ENCODE data around the gene SLC11A2.

DNA sequence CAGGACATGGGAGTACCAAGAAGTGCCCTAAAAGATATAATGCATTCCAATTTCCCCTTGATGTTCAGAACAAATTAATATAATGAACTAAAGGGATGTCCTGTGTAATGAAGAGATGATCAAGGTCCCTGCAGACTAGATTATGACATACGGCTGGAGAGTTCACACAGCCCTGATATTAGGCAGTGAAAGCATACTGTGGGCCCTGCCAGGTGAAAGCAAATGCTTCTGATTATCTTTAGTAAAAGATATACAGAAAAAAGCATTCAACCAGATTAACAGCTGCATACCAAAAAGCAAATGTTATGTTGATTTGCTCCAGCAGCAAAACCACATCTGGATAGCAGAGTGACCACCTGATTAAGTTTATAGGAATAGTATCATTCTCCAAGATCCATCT, 61.8 kb downstream of the SLC11A2 start:
- no peak for TF ChIP-seq POLR2A (IDR thresholded peaks at IDR 0.05; ENCODE audit: control extremely low read depth in 1 of 2, low read depth in 2 of 2, low read length in 2 of 2)
- no peak for TF ChIP-seq POLR2AphosphoS5 (IDR thresholded peaks at IDR 0.05; ENCODE audit: low read depth, low read length)
- TF ChIP-seq EGR1 (IDR thresholded peaks at IDR 0.05; ENCODE audit: borderline replicate concordance, low read depth, low read length) = no peak
- no peak for TF ChIP-seq NANOG (IDR thresholded peaks at IDR 0.05; ENCODE audit: insufficient read depth, low read depth, low read length, poor library complexity, severe bottlenecking)
- TF ChIP-seq, protein P1, sequence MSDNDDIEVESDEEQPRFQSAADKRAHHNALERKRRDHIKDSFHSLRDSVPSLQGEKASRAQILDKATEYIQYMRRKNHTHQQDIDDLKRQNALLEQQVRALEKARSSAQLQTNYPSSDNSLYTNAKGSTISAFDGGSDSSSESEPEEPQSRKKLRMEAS (IDR thresholded peaks at IDR 0.05) = no peak
- TF ChIP-seq HDAC6 (IDR thresholded peaks at IDR 0.05; ENCODE audit: low read depth, low read length) = no peak
- TF ChIP-seq, protein P2, sequence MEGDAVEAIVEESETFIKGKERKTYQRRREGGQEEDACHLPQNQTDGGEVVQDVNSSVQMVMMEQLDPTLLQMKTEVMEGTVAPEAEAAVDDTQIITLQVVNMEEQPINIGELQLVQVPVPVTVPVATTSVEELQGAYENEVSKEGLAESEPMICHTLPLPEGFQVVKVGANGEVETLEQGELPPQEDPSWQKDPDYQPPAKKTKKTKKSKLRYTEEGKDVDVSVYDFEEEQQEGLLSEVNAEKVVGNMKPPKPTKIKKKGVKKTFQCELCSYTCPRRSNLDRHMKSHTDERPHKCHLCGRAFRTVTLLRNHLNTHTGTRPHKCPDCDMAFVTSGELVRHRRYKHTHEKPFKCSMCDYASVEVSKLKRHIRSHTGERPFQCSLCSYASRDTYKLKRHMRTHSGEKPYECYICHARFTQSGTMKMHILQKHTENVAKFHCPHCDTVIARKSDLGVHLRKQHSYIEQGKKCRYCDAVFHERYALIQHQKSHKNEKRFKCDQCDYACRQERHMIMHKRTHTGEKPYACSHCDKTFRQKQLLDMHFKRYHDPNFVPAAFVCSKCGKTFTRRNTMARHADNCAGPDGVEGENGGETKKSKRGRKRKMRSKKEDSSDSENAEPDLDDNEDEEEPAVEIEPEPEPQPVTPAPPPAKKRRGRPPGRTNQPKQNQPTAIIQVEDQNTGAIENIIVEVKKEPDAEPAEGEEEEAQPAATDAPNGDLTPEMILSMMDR (IDR thresholded peaks at IDR 0.05; ENCODE audit: control extremely low read depth in 1 of 3, insufficient read depth in 1 of 3, low read depth in 1 of 3, low read length in 3 of 3) = no peak

Measured in H1 (cell line).